Right lobe of liver (tissue), 4 donors: ENCODE measurements around the gene DDX21.

ENCODE experiments used
- CTCF ChIP-seq, 4 donors: fragments of 200-600 bp in 3 of 4; fragments of 450-650 bp in 1 of 4; IDR thresholded peaks; one replicate each; pipeline versions ENCODE4 v1.5.1 to v1.8.0; 2016 to 2022; ENCODE audit warnings: antibody characterized with exemption in 4 of 4, mild to moderate bottlenecking in 2 of 4
- POLR2A ChIP-seq: fragments of 450-650 bp; IDR thresholded peaks from one replicate; pipeline ENCODE4 v1.6.1; 2017; ENCODE audit warnings: antibody characterized with exemption, mild to moderate bottlenecking
- donor health status: DM: no; HTN: no; CAD: no.
- donor health status: DM: no; HTN: no; CAD: no.
- donor health status: DM: no; HTN: yes; CAD: no.

GRCh38 chr10:68950598-68950997, 5.4 kb upstream of the DDX21 start:
- TF ChIP-seq CTCF (IDR thresholded peaks at IDR 0.05) (no peak), POLR2A (no peak)
